Measurements from ENCODE around the gene RPL35.

RPL35 gene

DNA sequence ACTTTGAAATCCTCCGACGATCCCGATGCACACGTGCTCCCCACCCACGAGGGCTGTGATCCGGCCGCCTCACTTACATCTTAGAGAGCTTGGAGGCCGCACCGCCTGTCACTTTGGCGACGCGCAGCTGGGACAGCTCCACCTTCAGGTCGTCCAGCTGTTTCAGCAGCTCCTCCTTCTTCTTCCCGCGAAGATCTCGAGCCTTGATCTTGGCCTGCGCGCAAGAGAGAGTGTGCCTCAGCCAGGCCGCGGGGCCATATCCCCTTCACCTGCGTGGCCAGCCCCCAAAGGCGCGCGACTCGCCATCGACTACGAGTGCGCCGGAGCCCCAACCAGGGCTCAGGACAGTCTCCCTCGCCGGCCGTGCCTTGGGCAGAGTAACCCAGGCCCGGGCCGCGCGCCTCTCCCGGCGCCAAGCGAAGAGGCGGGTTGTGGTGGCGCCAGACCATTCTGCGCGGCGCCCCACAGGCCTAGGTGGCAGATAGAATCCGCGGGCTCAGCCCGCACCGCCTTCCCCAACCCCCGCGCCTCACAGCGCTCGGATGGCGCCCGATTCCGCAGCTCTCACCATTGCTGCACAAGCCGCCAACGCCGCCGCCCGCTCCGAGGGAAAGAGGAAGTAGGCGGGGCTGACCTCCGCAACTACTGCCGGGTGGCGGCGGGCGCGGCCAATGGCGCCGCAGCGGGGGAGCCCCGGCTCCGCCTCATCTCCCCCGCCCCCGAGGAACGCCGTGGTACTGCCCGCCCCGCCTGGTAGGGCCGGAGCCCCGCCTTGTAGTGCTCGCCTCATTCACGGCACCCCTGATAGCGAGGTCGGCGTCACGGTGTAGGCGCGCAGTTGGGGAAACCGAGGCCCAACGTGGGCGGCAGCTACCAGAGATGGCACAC lies at the start of gene RPL35, which contains the start of gene ARPC5L:
RPL35 (minus strand) TSS at position 616 of the 888 bp plus-strand sequence; CDS start at position 571, 45 bp downstream.
ARPC5L (plus strand) TSS at position 789 of the 888 bp plus-strand sequence. CDS start 7,161 bp downstream, outside the sequence.
- peak; percentile 93 for DNase-seq (ENCODE audit: extremely low read depth in 1 of 2, low read depth in 1 of 2)

DNA sequence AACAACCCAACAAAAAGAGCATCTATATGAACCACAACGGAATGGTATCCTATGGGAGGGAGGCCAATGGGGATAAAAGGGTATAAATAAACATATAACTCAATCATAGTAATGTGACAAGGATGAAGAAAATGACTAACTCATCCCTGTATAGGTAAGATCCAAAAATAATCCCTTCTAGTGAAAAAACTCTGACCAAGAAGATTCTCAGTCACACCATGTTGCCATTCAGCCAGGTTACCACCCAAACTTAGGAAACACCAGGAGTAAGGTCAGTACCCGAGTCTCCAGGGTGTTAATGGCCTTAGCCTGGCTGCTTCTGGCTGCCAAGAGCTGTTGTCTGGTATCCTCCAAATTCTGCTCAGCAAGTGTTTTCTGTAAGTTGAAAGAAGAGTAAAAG lies 46.3 kb upstream of the RPL35 start:
- no peak for DNase-seq (ENCODE audit: extremely low read depth in 1 of 2, low read depth in 1 of 2)

DNA sequence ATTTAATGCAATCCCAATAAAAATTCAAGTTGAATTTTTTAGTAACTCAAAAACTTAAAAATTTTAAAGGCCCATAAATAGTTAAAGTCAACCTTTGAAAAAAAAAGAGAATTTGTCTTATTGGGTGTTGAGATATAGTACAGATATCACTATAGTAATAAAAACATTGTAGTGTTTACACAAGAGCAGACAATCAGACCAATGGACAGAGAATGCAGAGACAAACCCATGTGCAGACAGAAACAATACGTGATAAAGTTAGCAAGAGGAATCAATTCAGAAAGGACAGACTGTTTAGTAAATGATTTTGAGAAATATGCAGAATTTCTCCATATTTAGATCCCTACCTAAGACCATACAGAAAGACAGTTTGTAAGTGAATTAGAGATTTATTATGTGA lies 45.2 kb upstream of the RPL35 start:
- no peak for DNase-seq (ENCODE audit: extremely low read depth in 1 of 2, low read depth in 1 of 2)

DNA sequence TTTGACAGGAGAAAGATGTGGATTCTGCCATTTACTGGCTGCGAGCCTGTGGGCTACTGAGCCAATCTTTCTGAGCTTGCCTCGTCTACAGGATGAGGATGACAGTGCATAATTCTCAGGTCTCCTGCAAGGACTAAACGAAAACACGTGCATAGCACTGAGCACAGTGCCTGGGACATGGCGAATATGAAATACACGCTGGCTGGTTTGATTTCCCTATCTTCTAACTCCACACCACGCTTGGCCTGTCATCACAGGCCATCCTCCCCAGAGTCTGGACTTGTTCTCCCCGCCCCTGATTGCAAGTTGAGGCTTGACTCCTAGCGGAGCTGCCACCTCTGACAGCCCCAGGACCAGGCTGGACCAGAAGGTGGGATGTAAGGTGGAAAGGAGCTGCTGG lies 38.1 kb upstream of the RPL35 start:
- no peak for DNase-seq (ENCODE audit: extremely low read depth in 1 of 2, low read depth in 1 of 2)

DNA sequence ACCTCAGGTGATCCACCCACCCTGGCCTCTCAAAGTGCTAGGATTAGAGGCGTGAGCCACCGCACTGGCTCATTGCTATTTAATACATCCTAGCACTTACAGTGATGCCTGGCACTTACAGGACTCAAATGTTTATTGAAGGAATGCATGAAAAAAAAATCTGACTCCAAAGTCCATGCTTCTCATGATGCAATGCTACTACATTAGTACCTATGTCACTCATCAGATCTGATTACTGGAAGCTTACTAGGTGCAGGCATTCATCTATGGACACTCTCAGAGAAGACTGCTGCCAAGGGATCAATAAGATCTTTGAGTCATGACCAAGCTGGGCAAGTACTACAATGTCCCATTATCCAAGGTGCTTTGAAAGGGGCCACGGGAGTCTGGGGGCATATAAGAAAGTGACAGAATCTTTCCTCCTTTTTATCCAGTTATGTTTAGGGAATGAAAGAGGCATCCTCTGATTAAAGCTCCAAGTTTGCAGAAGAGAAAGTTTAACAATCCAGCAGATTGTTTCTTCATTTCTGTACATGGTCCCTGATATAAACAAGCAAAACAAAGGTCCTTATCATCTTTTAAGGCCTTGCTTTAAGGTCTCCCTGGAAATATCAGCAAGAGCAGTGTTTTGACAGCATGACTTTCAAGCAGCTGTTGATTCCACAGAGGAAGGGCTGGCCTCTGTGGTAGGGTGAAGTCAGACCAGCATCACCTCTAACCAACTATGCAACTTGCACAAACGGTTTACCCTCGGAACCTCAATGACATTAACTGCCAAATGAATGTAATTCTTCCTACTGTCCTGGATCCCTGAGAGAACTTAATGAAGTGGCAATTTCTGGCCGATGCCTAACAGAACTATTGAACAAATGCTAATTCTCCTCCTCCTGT lies 36.1 kb upstream of the RPL35 start:
- DNase-seq (ENCODE audit: extremely low read depth in 1 of 2, low read depth in 1 of 2), result no peak

DNA sequence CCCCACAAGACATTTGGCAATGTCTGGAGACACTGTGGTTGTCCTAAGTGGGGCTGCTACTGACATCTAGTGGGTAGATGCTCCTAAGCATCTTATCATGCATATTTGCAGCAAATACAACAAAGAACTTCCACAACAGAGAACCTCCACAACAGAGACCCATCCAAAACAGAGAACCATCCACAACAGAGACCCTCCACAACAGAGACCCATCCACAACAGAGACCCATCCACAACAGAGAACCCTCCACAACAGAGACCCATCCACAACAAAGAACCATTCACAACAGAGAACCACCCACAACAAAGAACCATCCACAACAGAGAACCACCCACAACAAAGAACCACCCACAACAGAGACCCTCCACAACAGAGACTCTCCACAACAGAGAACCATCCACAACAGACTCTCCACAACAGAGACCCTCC lies 33.0 kb upstream of the RPL35 start:
- no peak for DNase-seq (ENCODE audit: extremely low read depth in 1 of 2, low read depth in 1 of 2)

DNA sequence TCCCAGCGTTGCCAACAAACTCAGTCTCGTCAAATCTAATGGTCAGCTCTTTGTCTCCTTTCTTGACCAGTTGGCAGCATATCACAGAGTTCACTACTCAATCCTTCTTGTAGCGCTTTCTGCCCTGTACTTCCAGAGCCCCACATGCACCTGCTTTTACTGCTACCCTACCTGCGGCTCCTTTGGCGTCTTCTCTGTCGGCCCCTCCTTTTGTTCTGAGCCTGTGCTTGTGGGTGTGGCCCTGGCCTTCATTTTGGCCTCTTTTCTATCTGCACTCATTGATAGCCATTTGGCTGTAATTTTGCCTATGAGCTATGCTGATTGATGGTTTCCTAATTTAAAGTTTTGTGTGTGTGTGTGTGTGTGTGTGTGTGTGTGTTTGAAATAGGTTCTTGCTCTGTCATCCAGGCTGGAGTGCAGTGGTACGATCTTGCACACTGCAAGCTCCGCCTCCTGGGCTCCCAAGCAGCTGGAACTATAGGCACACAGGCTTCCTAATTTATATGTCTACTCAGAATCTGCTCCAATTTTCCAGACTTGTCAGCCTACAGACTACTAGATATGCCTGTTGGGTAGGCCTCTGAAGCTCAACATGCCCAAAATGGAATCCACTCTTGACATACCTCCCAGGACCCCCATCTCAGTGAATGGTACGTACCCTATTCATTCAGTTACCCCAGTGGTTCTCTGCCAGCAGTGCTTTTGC lies 32.4 kb upstream of the RPL35 start:
- no peak for DNase-seq (ENCODE audit: extremely low read depth in 1 of 2, low read depth in 1 of 2)

DNA sequence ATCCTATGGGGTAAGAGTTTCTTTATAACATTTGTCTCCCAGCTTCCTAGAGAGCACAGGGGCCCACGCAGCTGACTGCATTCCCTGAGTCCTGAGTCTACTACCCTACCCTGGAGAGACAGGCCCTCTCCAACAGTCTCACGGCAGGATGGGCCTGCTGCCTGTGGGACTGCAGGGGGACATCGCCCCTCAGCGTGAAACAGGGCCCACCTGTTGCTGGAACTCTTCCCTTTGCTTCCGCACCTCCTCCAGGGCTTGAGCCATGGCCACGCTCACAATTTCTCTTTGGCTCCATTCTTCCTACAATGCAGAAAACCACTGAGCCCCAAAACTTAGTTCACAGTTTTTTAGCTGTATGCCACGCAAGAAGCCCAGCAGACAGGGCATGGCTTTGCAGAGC lies 28.4 kb upstream of the RPL35 start:
- DNase-seq (ENCODE audit: extremely low read depth in 1 of 2, low read depth in 1 of 2), result no peak

DNA sequence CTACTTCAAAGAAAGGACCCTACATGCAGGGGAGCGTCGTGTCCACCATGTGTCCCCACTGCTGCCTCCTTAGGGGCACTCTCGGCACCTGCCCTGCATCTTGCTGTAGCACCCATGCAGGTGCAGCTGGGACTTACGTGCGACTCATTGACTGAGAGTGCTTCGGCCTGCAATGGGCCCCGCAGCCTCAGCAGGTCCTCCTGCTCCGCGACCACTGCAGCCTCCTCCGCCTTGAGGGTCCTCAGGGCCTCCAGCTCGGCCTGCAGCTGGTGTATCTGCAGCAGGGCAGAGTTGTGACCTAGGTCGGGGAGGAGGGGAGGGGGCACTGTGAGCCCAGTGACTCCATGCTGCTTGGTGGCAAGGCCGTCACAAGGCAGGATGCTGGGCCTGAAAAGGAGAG lies 27.2 kb upstream of the RPL35 start:
- DNase-seq (ENCODE audit: extremely low read depth in 1 of 2, low read depth in 1 of 2), result no peak

DNA sequence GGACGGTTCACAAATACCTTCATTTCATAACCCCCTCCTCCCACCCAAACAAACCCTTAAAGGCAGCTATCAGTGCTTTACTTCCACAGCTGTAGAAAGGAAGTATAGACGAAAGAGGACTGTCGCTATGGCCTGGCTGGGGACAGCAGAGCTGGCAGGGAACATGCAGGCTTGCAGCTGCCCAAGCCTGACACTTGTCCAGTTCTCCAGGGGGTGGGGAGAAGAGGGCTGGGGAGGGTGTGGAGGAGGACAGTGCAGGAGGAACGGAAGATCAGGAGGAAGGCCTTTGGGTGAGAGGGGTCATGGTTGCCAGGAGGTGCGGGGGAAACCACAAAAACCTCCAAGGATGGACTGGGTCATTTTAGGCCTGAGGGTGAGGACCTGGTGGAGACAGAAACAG lies 26.1 kb upstream of the RPL35 start:
- DNase-seq (ENCODE audit: extremely low read depth in 1 of 2, low read depth in 1 of 2), result no peak

DNA sequence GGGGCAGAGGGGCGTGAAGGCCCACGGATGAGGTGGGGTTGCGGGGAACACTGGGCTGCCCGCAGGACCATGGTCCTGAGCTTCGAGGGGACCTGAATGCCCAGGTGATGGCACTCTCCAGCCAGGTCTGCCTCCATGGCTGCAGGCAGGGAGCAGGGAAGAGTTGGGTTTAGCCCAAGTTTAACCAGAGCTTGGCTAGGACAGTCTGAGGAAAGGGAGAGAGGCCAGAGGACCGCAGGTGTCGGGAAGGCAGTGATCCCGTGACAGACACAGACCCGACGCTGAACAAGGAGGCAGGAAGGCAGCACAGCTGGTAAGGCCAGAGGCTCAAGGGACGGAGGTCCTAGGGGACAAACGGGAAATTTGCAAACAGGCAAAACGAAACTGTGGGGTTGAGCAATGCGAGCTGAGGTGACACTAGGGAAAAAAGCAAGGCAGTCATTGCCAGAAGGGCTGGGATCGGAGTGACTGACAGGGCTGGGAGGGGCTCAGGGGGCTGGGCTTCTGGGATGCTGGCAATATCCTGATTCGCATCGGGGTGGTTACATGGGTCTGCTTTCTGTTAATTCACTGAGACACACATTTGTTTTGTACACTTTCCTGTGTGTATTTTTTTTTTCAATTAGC lies 25.2 kb upstream of the RPL35 start:
- no peak for DNase-seq (ENCODE audit: extremely low read depth in 1 of 2, low read depth in 1 of 2)

DNA sequence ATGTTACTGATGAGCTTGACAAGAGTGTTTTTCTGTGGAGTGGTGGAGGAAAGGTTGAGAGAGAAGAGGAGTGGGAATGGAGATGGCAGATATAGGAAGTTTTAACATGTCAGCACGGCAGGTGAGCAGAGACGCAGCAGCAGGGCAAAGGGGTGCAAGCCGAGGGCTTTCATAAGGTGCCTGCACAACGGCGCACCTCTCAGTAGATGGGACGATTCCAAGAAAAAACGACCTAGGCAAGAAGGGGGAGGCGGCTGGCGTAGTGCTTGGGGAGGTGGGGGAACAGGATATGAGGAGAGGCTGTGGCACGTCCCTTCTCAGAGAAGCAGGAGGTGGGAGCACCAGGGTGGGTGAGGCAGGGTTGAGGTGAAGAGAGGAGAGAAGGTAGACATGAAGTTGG lies 24.7 kb upstream of the RPL35 start:
- DNase-seq (ENCODE audit: extremely low read depth in 1 of 2, low read depth in 1 of 2), result no peak

DNA sequence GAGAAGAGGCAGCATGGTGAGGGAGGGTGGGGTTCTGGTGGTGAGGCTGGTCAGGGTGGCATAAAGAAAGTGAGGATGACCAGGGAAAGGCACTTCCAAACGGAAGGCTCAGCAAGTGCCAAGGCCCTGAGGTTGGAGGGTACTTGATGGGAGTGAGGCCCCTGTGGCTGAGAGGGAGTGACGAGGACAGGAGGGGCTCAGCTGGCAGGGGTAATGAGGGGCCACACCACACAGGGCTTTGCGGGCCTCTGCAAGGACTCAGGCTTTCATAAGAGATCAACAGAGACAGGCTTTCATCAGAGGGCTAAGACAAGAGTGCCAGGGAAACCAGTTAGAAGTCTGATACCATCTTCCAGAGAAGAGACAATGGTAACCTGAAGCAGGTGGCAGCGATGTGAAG lies 23.8 kb upstream of the RPL35 start:
- no peak for DNase-seq (ENCODE audit: extremely low read depth in 1 of 2, low read depth in 1 of 2)

DNA sequence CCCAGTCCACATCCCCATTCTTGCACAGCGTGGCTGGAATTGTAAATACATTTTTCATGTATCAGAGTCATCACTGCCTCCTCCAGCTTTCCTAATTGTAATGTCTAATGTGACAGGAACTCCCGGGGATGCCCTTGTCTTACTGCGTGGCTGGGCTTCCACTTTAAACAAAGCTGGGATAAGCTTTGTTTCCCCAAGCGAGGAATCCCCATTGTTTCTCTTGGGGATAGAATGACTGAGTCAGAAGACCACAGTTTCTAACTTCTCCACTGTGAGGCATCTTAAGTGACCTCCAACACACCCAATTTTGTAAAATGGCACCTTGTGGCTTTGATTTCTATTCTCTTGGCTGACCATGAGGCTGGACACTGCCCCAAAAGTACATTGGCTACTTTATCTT lies 22.6 kb upstream of the RPL35 start:
- DNase-seq (ENCODE audit: extremely low read depth in 1 of 2, low read depth in 1 of 2), result no peak

DNA sequence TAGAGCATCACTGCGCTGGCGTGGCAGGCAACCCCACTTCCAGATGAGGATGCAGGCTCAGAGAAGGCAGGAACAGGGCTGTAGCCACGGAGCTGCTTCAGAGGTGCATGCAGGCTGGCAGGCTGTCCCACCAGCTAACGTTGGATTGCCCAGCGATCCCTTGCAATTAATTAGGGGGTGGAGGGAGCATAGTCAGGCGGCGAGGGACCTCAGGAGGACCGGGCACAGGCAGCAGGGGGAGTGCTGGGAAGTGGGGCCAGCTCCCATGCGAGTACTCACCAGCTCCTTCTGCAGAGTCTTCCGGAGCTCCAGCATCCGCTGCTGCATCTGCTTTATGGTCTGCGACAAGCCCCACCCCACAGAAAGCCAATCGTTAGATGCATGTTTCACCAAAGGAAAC lies 20.5 kb upstream of the RPL35 start:
- no peak for DNase-seq (ENCODE audit: extremely low read depth in 1 of 2, low read depth in 1 of 2)

DNA sequence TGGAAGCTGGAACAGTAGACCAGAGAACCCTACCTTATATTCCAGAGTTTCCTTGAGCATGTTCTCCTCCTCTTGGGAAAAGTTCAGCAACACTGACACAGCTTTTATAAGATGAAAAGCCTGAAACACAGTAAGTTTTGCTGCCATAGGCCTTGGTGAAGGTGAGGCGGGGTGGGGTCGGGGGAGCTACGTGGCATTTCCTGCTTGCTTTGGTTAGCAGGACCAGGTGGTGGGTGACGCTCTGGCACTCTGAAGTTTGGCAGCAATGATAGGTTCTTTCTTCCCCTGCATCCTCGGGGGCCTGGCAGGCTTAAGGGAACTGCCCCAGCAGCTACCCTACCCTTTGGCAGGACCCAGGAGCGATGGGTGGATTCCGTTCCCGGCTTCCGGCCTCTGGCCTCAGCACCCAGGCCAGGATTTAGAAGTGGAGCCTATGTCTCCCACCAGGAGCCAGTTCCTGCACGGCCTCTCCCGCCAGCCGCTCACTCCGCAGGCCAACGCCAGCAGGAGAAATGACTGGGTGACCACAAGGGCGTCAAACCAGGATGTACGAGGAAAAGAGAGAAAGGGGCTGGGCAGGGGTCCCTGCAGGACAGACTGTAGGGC lies 19.5 kb upstream of the RPL35 start:
- no peak for DNase-seq (ENCODE audit: extremely low read depth in 1 of 2, low read depth in 1 of 2)

DNA sequence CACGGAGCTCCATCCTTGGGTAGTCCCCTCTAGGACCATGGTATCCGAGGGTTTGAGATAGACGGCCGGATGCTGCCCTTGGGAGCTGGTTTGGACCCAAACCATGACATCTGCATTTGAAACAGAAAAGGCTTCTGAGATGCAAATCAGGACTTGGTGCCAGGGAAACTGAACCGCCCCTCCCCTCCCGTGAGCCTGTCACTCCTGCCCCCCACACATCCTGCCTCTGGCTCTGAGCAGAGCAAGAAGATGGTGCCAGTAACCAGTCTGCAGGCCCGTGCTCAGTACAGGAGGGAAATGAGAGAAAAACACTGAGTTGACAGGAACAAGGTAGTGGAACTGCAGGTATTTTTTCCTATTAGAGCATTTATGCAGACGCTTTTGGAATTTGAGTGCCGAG lies 18.7 kb upstream of the RPL35 start:
- DNase-seq (ENCODE audit: extremely low read depth in 1 of 2, low read depth in 1 of 2), result no peak

DNA sequence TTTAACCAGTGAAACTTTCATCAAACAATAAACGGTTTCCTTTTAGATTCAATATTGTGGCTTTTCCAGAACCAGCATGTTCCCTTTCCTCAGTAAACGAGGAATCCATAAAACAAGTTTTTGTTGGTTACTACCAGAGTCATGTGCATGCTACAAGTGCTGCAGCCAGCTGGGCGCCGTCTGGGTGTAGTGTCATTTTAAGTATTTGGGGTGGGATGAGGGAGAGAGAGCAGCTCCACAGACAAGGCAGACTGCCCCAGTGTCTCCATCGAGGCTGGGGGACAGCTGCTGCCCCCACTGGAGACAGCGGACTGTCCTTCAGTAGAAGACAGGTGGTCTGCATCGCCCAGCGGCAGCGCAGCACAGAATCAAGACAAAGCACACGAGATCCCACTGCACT lies 17.5 kb upstream of the RPL35 start:
- no peak for DNase-seq (ENCODE audit: extremely low read depth in 1 of 2, low read depth in 1 of 2)

DNA sequence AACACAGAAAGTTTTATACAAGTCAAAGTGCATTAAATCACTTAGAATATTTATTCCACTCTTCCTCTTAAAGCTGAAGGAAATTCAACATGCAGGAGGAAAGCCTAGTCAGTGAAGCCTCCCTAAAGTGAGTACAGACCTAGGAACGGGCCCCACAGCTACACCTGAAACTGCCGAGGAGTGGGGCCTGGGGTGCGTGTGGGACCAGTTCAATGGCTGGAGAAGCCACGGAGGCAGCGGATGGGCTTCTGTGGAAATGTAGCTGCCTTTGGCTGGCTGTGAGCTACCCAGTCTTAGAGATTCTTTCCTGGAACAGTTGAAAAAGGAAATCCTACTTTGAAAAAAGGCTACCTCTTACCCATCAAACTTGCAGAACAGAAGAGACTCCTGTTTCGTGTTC lies 16.8 kb upstream of the RPL35 start:
- no peak for DNase-seq (ENCODE audit: extremely low read depth in 1 of 2, low read depth in 1 of 2)

DNA sequence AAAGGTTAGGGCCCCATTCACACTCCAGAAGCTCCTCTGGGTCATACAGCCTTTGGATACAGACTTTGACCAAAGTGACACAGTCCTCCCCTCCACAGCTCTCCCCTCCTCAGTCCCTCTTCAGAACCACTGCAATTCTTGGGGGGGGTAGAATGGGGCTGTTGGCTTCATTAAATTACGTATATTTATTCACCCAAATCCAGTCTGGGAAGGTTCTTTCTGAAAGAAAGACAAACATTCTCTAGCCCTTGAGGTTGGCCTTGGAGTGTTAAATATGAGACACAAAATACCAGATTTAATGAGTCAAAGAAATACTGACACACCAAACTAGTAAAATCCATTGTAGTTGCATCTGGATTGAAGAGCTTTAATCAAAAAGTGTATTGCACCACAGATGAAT lies 16.3 kb upstream of the RPL35 start:
- no peak for DNase-seq (ENCODE audit: extremely low read depth in 1 of 2, low read depth in 1 of 2)

Data from stimulated activated CD8-positive, alpha-beta memory T cell treated with anti-CD3 and anti-CD28 coated beads, Interleukin-7, amount 100 ng/mL, for 48 hours (primary cell).